ENCODE data around the gene ZCCHC4.

DNA sequence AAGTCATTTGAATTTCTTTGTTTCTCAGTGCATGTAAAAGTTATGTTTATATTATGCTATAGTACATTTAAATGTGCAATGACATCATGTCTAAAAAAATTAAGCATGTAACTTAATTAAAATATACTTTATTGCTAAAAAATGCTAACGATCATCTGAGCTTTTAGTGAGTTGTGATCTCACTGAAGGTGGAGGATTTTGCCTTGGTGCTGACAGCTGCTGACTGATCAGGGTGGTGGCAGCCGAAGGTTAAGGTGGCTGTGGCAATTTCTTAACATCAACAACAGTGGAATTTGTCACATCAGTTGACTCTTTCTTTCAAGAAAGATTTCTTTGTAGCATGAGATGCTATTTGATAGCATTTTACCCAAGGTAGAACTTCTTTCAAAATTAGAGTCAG, 71.1 kb downstream of the ZCCHC4 start:
- TF ChIP-seq, protein P1, sequence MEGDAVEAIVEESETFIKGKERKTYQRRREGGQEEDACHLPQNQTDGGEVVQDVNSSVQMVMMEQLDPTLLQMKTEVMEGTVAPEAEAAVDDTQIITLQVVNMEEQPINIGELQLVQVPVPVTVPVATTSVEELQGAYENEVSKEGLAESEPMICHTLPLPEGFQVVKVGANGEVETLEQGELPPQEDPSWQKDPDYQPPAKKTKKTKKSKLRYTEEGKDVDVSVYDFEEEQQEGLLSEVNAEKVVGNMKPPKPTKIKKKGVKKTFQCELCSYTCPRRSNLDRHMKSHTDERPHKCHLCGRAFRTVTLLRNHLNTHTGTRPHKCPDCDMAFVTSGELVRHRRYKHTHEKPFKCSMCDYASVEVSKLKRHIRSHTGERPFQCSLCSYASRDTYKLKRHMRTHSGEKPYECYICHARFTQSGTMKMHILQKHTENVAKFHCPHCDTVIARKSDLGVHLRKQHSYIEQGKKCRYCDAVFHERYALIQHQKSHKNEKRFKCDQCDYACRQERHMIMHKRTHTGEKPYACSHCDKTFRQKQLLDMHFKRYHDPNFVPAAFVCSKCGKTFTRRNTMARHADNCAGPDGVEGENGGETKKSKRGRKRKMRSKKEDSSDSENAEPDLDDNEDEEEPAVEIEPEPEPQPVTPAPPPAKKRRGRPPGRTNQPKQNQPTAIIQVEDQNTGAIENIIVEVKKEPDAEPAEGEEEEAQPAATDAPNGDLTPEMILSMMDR (IDR thresholded peaks at IDR 0.05; ENCODE audit: low read depth, low read length), result no peak
- TF ChIP-seq POLR2A (IDR thresholded peaks at IDR 0.05; ENCODE audit: extremely low read depth, insufficient read length), result no peak
- no peak for TF ChIP-seq MYC (IDR thresholded peaks at IDR 0.05; ENCODE audit: low read depth, low read length)
- no peak for TF ChIP-seq MAX (IDR thresholded peaks at IDR 0.05; ENCODE audit: low read depth, low read length)

All from NB4 (cell line).